NCI-H510A treated with DMSO at 0.1 percent for 48 hours (cell line): Measurements from ENCODE around the gene LRIG1.

Experiments
- DNase-seq: peaks from one replicate; lab custom pipeline; 2025; lab: John Stamatoyannopoulos, UW

Gene LRIG1

GRCh38 chr3:66354001-66354400 lies 146.8 kb downstream of the LRIG1 start:
- no peak for DNase-seq

DNA sequence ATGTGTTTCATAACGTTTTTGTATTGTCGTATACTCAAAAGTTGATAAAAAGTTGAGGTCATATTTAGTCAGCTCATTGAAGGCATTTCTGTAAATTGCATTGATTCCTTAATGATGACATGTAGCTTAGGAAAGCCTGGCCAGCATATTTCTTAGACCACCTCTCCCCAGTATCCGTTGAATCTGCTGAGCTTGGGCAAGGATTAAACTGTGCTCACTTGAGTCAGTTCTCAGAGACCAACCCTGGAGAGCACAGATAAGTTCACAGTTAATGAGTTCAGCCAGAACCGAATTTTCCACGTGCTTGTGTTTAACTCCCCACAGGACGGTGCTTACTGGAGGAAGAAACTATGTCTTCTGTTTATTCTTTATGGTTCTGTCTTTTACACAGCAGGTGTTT lies 147.3 kb downstream of the LRIG1 start:
- no peak for DNase-seq

- no peak for DNase-seq
Observed at GRCh38 chr3:66353039-66353438, 147.8 kb downstream of the LRIG1 start.

GRCh38 chr3:66350601-66351000 lies 150.2 kb downstream of the LRIG1 start:
- no peak for DNase-seq

DNA sequence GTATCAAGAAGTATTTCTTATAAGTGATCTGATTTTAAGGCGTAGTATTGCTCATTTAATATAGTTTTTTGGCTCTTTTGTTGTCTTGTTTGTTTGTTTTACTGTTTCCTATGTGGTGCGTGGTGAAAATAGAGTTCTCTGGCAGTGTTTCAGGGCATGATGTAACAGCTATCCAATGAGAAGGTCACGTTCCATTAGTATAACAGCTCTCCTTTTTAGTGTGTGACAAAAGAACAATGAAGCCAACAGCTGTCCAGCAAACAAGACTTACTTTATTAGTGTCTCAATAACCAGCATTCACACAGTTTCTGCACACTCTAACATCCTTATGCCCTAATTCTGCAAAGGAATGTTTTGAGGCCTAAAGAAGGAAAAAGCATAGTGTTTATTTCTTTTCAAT lies 152.1 kb downstream of the LRIG1 start:
- DNase-seq, result no peak

GRCh38 chr3:66344848-66345578 lies 155.8 kb downstream of the LRIG1 start:
- no peak for DNase-seq

GRCh38 chr3:66344391-66344811 lies 156.4 kb downstream of the LRIG1 start:
- no peak for DNase-seq

DNA sequence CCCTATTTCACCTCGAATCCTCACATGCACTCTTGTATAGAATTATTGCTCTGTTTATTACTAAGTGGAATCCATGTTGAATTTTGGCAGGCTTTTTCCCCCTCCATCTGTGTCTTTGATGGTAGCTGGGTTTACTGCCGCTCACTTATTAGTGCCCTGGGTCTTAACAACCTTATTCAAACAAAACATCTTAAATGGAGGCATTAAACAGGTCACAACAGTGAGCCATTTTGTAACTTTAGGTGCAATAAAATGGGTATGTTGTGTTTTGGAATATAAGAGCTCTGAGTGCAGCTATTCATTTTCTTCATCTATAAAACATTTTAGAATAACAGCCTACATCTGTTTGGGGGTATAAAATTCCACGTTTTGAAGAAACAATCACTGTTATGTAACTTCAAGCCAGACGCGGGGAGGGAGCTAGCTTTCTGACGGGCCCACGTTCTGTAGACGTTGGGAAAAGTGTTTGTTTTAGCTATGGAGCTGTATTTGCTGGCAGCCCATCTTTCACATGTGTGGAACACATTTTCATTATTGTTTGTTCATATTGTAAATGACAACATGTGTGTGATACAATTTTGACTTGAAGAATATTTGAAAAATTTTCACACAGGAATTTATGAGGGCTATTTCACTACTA lies 158.0 kb downstream of the LRIG1 start:
- no peak for DNase-seq

- no peak for DNase-seq
Observed at GRCh38 chr3:66338927-66339326, 161.9 kb downstream of the LRIG1 start.

GRCh38 chr3:66336333-66336766 lies 164.5 kb downstream of the LRIG1 start:
- no peak for DNase-seq

GRCh38 chr3:66335671-66336070 lies 165.2 kb downstream of the LRIG1 start:
- DNase-seq, result no peak
